GM18867 (cell line): ENCODE results near the gene MYOZ2.
"Not testable (repeated sequence)": the region's sequence is repeated elsewhere in the genome, so short reads cannot be mapped to it uniquely, and the experiment has no call there.

Experiments used
- ATAC-seq: cut with Tn5 transposase; IDR thresholded peaks from one replicate; pipeline ENCODE4 v1.9.1; 2021; ENCODE audit warnings: mild to moderate bottlenecking, moderate library complexity; ENCODE audit not compliant: unreplicated experiment

Gene MYOZ2

DNA sequence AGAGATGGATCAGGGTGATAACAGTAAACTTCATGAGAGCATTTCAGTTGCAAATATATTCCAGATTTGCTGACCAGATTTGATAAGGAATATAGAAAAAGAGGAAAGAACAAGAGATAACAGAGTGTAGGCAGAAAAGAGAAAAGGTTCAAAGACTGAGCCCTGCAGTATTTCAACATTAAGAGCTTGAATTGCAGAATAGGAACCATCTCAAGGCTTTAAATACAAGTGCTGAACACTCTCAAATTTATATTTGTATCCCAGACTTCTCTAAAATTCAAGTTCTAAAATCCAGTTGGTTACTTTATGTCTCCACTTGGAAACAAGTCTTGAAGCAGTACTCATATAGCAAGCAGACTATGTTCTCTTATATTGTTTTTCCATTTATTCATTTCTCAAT is 9.7 kb upstream of the MYOZ2 start:
- ATAC-seq = no peak

DNA sequence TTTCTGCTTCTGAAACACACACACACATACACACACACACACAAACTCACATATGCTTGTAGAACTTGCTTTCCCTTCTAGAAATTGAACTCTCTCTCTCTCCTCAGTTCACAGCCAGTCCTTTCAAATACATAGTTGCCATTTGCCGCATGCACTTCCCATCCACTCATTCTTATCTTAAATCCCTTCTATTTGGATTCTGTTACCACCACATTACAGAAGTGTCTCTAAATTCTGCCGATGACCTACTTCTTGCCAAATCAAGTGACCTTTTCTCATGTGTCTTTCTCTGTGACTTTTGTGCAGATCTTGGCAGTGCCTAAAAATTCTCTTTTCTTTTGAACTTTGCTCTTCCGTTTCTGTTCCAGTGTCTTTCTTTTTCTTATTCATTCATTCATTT is 7.5 kb upstream of the MYOZ2 start:
- ATAC-seq = no peak

GRCh38 chr4:119130365-119131065 is 5.1 kb upstream of the MYOZ2 start:
- no peak for ATAC-seq

- no peak for ATAC-seq
Measured at GRCh38 chr4:119131164-119131563, 4.5 kb upstream of the MYOZ2 start.

GRCh38 chr4:119132306-119132705 is 3.3 kb upstream of the MYOZ2 start:
- no peak for ATAC-seq

- ATAC-seq = no peak
Measured at GRCh38 chr4:119136546-119136945, 914 bp downstream of the MYOZ2 start.

DNA sequence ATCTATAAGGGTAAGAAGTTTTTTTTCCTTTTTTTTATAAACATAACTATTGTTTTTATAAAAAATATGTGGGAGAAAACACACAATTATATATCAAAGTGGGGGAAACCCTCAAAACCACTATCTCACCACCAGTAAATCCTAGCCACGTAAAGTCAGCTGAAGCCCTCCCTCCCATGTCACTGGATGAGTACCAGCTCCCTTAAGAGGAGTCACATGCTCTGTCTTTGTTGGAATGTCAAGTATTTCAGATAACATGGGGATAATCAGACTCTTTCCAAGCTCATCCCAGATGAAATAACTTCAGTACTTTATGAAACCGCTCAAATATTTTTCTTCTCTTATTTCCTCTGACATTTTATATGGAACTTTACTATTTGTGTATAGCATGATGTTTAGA is 2.4 kb downstream of the MYOZ2 start:
- no peak for ATAC-seq

DNA sequence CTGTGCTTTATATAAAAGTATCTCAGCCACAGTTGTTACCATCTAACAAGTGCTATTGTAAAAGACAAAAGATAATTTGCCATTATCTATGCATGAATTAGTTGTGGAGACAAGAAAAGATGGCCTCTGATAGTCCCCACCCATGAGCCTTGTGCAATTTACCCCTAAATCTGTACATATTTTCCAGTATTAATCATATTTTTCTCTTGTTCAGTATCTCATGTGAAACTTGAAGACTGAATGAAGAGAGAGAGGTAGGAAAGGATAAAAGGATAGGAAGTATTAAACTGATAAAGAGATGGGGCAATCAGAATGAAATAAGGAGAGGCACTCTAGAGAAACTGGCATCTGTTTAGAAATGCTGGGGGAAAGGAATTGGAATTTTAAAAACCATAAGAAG is 3.7 kb downstream of the MYOZ2 start:
- no peak for ATAC-seq

GRCh38 chr4:119139822-119140252 is 4.2 kb downstream of the MYOZ2 start:
- ATAC-seq = no peak

- not testable (repeated sequence) for ATAC-seq
Measured at GRCh38 chr4:119141283-119141682, 5.7 kb downstream of the MYOZ2 start.

DNA sequence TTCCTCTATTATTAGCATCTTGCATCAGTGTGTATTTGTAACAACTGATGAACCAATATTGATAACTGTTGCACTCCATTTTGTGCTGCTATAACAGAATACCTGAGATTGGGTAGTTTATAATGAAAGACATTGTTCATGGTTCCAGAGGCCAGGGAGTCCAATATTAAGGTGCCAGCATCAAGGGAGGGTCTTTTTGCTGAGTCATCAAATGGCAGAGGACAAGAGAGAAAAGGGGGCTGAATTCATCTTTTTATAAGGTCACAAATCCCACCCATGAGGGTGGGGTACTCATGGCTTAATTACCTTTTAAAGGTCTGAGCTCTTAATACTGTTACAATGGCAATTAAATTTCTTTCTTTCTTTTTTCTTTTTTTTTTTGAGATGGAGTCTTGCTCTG is 7.2 kb downstream of the MYOZ2 start:
- no peak for ATAC-seq

DNA sequence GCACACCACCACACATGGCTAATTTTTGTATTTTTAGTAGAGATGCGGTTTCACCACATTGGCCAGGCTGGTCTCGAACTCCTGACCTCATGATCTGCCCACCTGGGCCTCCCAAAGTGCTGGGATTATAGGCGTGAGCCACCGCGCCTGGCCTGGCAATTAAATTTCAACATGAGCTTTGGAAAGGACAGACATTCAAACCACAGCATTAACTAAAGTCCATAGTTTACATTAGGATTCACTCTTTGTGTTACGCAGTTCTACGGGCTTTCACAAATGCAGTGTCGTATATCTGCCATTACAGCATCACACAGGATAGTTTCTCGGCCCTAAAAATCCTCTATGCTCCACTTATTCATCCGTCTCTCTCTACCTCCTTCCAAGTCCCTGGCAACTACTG is 7.7 kb downstream of the MYOZ2 start:
- not testable (repeated sequence) for ATAC-seq

DNA sequence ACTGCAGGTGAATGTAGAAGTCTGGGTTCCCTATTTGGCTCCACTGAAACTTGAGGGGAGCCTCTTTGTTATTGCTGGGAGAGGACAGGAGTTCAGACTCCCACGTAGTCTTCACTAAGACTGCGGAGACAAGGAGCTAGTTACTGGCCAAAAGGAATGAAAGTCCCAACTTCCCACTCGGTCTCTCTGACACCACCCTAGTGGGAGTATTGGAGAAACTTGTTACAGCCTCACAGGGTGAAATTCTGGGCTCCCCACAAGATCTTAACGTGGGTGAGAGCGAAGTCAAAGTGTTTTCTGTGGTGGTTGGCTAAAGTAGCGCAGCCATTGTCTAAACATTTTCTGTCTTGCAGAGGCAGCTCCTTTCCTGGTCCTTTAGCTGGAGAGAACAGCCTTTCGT is 13.5 kb downstream of the MYOZ2 start:
- ATAC-seq = no peak

DNA sequence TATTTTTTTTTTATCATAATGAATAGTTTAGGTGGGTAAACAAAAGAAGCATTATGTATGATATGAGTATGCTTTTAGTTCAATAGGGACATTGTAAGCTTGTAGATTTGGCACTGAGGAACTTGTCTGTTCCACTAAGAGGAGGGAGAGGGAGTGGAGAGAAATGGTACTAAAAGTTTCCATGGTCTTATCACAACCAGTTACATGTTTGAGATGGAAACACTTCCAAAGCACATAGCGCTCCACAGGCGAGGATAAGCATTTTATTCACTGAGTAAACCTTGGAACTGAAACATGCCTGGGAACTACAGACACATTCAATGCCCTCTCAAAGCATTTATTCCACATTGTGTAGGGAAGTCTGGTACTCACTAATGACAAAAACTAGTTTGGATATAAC is 15.5 kb downstream of the MYOZ2 start:
- ATAC-seq = no peak

GRCh38 chr4:119152741-119153140 is 17.1 kb downstream of the MYOZ2 start:
- no peak for ATAC-seq

- no peak for ATAC-seq
Measured at GRCh38 chr4:119162174-119162573, 26.5 kb downstream of the MYOZ2 start.

- ATAC-seq = no peak
Measured at GRCh38 chr4:119165767-119166166, 30.1 kb downstream of the MYOZ2 start.

GRCh38 chr4:119170195-119170594 is 34.6 kb downstream of the MYOZ2 start:
- ATAC-seq = no peak

DNA sequence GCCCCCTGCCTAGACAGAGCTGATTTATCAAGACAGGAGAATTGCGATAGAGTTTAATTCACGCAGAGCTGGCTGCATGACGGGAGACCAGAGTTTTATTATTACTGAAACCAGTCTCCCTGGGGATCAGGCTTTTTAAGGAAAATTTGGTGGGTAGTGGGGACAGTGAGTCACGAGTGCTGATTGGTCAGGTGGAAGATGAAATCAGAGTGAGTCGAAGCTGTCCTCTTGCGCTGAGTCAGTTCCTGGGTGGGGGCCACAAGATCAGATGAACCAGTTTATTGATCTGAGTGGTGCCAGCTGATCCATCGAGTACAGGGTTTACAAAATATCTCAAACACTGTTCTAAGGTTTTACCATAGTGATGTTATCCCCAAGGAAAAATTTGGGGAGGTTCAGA is 36.6 kb downstream of the MYOZ2 start:
- no peak for ATAC-seq

GRCh38 chr4:119173729-119174361 is 38.2 kb downstream of the MYOZ2 start:
- not testable (repeated sequence) for ATAC-seq

GRCh38 chr4:119179011-119179410 is 43.4 kb downstream of the MYOZ2 start:
- ATAC-seq = no peak

DNA sequence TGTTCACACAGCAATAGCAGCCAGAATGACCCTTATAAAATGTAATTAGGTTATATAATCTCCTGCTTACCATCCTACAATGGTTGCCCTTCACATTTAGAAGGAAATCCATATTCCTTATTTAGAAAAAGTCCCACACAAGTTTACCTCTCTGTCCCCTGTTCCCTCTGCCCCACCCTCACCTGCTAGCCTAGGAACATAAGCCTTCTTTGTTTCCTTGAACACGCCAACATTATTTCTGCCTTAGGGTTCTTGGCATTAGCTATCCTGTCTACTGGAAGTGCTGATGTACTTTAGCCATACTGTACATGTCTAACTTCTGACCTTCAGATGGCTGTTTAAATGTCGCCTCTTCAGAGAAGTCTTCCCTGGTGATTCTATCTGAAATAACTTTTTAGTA is 48.5 kb downstream of the MYOZ2 start:
- no peak for ATAC-seq

- ATAC-seq = no peak
Measured at GRCh38 chr4:119189638-119190037, 54.0 kb downstream of the MYOZ2 start.
